HG02798 (cell line): ENCODE data around the gene PDAP1.
A peak's percentile ranks its signal among the peaks of the same experiment; 100 is the strongest.
"Not testable (repeated sequence)": the region's sequence is repeated elsewhere in the genome, so short reads cannot be mapped to it uniquely, and the experiment has no call there.

Experiments used
- ATAC-seq: cut with Tn5 transposase; IDR thresholded peaks from one replicate; pipeline ENCODE4 v1.9.1; 2021; ENCODE audit warnings: mild to moderate bottlenecking; ENCODE audit not compliant: unreplicated experiment, poor library complexity

PDAP1 gene

DNA sequence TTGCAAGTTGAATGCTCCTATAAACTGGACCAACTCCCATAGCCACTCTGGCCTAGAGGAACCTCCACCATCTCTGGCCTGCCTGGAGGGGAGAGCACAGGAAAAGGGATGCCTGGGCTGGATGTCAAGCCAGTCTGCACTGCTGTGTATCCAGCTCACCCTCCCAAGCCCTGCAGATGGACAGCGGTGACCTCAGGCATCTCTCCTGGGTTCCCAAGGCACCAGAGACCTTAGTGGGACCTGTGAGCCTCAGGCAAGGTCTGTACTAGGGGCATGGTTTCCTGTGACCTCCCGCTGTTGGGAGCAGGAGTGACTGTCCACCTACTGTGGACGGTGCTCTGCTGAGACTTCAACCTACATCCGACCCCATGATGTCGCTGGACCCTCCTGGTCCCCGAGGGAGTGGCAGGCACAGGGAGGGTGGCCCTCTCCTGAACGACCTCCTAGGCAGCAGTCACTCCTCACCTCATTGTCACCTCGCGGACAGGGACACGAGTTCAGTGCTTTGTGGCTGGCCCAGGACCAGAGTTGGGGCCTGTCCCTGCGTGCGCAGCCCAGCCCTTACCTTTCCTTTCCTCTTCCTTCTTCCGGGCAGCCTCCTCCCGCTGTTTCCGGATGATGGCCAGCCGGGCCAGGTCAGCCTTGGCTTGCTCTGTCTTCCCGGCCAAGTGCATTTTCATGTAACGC lies 11.0 kb downstream of the PDAP1 start:
- no peak for ATAC-seq

DNA sequence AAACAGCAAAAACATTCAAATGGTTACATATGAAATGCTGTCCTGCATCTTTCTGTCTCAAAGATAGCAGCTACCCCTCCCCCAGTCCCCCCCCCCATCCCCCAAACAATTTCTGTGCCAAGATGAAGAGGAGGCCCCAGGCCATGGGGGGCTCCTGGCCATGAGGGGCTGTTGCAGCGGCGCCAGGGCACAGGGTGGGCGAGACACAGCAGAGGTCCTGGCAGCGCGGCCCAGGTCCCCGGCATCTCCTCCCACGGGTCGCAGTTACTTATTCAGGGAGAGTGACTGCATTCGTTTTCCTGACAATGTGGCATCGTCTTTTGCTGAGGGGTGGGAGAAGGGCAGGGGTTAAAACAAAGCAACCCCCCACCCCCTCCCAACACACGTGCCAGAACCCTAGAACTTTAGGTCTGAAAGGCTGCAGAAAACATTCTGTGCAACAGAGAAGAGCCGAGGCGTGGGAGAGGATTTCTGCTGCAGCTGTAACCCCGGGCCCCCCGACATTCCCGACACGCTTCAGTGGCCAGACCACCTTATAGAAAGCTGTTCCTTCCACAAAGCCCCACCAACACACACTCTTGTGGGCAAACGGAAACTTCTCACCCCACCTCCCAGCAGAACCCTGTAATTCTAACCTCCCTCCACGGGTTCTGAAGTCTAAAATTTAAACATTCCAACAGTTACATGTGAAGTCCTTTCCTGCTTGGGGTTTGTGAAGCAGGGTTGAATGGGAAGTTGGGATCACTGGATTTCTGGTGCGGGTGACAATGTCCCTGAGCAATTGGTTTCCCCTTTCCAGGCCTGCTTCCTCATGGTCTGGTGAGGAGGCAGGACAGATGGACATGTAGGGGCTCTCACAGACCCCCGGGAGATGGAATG lies 11.7 kb downstream of the PDAP1 start:
- no peak for ATAC-seq

DNA sequence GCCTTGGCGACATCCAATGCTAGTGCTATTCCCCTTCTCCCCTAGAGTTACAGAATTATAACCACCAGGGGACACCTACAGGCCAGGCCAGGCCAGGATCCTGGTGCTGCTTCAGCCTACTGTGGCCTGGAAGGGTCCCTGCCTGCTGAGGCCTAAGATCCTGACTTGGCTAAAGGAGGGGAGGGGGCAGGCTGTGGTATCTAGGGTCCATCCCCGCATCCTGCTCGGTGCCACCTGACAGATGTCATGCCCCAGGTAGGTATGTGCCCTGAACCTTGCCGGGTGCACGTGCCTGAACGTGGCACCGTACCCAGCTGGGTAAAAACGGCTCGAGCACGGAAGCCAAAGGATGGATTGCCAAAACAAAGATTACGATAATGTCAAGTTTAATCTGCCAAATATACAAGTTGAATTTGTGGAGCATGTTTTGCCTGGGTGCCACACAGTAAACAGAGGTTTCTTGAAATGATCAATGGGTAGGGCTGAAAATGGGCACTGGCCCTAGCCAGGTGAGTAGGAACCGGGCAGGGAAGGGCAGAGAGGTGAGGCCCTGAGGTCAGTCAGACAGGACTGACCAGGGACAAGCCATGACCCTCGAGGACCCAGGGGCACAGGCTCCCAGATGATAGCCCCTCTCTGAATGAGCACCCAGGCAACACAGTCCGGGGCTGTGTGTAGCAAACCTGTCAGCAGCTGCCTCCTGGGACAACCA lies 12.6 kb downstream of the PDAP1 start:
- no peak for ATAC-seq

DNA sequence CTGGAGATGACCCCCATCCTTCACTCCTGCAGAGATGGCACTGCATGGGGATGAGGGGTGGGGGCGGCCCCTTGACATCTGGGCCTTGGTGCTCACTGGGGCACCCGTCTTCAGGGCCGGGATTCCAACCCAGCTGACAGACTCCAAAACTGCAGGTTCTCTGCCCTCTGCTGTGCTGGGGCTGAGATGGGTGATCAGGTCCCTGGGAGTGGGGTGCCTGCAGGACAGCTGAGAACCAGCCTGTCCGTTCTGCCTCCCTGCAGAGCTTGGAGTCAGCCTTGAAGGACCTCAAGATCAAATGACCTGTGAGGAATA lies 14.3 kb downstream of the PDAP1 start:
- ATAC-seq: no peak

DNA sequence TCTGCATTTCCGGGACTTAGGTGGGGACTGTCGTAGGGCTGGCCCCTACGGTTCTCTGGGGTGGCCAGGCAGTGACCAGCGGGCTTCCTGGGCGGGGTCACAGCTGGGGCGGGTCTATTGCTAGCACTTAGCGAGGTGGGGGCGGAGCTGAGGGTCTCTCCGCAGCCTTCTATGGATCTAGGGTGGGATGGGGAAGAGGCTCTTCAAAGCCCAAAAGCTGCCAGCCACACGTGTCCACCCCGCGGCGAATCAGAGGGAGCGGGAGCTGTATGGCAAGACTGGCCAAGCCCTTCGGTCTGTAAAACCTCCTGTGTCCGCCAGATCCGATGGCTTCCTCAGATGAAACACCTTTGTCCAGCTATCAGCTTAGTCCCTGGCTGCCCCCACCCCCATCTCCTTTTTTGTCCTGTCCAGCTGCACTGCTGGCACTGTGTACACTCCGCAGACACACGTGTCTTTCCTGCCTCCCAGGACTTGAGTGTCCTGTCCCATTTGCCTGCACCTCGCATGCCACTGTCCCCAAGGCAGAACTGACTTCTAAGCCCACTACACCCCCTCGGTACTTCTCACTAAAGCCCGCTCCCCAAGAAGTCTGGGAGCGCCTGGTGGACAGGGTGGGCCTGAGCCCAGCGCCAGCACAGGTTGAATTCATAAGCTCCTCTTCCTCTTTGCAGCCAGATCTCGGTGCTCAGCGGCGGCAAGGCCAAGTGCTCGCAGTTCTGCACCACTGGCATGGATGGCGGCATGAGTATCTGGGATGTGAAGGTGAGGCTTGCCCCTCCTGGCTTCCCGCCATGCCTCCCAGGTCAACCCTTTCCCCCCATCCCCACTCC lies 14.8 kb downstream of the PDAP1 start:
- ATAC-seq: no peak

DNA sequence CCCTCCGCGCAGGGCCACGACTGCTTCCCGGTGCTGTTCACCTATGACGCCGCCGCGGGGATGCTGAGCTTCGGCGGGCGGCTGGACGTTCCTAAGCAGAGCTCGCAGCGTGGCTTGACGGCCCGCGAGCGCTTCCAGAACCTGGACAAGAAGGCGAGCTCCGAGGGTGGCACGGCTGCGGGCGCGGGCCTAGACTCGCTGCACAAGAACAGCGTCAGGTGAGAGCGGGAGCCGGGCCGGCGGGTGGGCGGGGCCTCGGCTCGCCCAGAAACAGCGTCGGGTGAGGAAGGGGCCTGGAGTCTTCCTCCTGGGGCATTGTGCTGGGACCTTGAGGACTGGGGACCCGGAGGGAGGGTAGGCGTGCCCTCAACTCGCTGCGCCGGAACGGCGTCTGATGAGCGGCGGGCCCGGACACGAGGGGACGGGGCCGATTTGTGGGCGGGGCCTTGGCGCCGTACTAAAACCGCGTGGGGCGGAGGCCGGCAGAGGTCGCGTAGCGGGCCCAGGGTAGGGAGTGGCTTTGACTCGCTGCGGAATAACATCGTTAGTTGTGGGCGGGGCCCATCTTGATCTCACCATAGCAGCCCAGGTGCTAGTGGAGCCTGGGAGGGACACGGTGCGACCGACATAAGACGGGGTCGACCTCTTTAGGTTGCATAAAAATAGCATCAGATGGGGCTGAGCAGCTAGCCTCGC lies 15.6 kb downstream of the PDAP1 start:
- peak; percentile 72 for ATAC-seq

DNA sequence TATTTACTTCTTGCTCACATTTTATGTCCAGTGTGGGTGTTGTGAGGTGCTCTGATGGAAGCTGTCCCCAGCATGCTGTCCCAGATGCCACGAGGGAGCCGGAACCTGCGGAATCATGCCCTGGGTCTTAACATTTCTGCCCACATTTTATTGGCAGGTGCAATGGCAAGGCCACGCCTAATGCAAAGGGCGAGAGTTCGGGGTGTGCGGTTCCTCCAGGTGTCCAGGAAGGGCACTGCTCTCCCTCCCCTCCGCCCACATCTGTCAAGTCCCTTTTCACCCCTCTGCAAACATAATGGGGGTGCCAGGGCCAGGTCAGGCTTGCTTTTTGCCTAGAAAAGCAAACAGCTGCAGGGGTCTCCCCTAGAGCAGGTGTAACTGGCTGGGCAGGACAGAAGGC lies 16.4 kb downstream of the PDAP1 start:
- ATAC-seq: no peak

DNA sequence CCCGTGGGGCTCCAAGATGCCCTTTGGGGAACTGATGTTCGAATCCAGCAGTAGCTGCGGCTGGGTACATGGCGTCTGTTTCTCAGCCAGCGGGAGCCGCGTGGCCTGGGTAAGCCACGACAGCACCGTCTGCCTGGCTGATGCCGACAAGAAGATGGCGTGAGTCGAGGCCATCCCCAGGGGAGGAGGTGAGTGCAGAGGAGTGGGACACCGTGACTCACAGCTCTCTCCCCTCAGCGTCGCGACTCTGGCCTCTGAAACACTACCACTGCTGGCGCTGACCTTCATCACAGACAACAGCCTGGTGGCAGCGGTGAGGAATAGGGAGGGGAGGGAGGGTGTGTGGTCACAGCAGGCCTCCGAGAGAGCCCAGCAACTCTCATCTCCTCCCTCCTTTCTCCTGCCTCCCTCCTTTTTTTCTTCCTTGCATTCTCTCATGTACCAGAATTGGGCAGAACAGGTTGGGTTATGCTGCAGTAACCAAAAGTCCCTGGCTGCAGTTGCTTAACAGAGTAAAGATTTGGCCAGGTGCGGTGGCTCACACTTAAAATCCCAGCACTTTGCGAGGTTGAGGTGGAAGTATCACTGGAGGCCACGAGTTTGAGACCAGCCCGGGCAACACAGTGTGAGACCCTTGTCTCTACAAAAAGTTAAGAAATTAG lies 17.3 kb downstream of the PDAP1 start:
- no peak for ATAC-seq

DNA sequence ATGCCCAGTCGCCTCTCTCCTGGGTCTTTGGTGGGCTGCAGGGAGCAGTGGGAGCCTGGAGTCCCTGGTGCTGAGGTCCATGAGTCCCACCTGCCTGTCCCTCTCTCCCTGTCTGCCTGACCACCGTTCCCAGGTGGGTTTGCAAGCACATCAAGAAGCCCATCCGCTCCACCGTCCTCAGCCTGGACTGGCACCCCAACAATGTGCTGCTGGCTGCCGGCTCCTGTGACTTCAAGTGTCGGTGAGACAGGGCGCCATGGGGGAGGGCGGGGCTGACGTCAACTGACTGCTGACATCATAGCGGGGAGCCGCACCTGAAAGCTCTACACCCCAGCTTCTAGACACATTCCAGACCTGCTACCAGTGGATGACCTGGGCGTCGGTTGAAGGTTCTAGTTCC lies 18.6 kb downstream of the PDAP1 start:
- no peak for ATAC-seq

DNA sequence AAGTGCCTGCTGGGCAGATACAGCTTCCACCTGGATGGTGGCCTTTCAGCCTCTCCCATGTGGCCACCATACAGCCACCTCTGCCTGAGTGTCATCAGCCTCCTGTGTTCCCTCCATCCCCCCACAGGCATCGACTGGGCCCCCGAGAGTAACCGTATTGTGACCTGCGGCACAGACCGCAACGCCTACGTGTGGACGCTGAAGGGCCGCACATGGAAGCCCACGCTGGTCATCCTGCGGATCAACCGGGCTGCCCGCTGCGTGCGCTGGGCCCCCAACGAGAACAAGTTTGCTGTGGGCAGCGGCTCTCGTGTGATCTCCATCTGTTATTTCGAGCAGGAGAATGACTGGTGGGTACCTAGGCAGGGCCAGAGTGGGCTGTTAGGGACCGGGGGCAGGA lies 20.5 kb downstream of the PDAP1 start:
- no peak for ATAC-seq

DNA sequence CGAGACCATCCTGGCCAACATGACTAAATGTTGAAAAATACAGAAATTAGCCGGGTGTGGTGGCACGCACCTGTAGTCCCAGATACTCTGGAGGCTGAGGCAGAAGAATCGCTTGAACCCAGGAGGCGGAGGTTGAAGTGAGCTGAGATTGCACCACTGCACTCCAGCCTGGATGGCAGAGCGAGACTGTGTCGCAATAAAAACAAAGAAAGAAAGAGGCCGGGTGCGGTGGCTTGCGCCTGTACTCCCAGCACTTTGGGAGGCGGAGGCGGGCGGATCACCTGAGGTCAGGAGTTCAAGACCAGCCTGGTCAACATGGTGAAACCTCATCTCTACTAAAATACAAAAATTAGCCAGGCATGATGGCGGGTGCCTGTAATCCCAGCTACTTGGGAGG lies 21.2 kb downstream of the PDAP1 start:
- ATAC-seq: not testable (repeated sequence)

DNA sequence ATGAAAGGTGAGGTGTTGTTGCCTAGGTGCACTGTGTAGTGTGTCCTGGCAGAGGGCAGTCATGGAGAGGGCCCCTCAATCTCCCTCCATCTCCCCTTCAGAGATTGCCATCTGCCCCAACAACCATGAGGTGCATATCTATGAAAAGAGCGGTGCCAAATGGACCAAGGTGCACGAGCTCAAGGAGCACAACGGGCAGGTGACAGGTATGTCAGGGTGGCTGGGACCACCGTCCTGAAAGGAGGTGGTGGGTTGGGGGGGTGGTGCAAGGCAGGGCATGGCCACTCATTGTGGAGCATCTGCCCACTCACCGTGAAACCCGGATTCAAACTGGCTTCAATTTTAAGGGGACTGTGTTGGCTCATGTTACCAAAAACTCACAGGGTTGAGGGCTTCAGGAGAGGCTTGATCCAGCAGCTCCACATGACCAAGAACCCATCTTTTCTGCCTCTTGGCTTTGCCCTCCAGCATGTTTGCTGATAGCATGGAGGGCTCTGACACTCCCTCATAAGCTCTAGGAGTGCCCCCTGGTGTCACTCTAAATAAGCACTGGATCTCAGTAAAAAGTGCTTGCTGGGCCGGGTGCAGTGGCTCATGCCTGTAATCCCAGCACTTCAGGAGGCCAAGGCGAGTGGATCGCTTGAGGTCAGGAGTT lies 21.7 kb downstream of the PDAP1 start:
- peak; percentile 32 for ATAC-seq

DNA sequence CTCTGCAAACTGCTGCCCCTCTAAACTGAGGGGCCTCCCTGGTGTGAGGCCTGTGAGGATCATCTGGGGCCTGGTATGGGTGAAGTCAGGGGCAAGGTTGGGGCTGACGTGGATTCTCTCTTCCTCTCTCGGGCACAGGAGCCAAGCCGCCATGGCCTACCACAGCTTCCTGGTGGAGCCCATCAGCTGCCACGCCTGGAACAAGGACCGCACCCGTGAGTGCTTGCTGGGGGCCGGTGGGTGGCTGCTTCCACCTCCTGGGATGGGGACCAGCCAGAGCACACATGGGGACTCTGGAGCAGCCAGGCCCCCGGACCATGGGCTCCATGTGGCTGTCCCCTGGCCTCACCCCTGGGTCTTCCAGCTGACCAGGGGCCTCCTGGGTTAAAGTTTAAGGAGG lies 22.8 kb downstream of the PDAP1 start:
- ATAC-seq: no peak

DNA sequence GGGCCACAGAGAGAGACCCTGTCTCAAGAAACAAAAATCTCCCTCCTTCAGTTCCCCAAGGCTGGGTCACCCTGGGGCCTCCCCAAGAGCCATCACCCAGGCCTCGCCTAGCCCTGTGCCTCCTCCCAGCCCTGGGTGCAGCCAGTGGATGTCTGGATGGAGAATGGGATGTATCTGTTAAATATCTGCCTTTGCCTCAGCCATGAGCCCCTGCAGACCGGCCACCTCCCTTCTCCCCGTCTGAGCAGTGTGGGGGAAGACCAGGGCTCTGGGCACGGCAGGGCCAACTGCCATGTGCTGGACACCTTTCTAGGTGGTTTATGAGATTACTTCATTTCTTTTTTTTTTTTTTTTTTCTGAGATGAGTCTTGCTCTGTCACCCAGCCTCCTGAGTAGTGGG lies 23.9 kb downstream of the PDAP1 start:
- no peak for ATAC-seq

DNA sequence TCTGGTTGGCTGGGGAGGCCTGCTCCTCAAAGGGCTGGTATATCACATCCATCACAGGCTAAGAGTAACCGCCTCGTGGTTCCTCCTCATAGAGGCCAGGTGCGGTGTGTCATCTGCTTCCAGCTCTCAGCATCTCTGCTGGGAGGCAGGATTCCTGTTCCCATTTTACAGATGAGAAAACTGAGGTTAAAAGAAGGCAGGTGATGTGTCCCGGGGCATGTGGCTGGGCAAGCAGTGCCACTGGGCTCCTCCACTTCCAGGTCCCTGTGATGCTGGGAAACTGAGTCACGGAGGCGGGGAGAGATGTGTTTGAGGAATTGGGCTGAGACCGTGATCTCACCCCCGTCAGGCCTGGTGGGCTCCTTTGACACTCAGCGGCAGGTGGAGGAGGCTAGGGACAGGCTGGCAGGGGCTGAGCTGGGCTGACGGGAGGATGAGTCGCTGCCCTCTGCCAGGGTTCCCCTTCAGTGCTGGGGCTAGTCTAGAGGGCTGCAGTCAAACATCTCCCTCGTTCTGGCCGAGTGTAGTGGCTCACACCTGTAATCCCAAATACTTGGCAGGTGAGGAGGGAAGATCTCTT lies 24.5 kb downstream of the PDAP1 start:
- no peak for ATAC-seq

DNA sequence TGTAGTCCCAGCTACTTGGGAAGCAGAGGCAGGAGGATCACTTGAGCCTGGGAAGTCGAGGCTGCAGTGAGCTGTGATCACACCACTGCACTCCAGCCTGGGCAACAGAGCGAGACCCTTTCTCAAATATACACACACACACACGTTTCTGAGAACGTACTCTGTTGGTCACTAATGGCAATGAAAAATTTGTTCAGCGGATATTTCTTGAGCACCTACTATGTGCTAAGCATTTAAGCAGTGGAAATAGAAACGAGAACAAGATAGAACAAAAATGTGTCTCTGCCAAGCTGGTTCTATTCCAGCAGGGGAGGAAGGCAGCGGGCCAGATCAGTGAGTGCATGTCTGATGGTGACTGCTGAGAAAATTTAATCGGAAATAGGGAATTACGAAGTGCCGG lies 25.2 kb downstream of the PDAP1 start:
- ATAC-seq: no peak

DNA sequence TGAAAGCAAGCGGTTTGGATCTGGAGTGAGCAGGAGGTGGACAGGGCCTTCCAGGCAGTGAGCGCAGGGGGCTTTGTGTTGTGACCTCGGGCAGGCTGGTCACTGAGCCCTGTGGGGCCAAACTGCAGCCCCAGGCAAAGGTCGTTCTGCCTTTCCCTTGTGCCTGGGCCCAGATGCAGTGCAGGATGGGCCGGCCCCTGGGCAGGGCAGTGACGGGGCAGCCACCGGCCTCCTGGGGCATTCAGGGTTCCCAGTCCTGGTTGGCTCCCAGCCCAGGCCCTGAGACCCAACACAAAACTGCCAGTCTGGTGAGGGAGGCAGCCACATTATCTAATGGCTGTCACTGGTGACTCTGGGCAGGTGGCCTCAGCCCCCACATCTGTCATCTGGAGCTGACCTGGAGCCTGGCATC lies 26.7 kb downstream of the PDAP1 start:
- no peak for ATAC-seq

DNA sequence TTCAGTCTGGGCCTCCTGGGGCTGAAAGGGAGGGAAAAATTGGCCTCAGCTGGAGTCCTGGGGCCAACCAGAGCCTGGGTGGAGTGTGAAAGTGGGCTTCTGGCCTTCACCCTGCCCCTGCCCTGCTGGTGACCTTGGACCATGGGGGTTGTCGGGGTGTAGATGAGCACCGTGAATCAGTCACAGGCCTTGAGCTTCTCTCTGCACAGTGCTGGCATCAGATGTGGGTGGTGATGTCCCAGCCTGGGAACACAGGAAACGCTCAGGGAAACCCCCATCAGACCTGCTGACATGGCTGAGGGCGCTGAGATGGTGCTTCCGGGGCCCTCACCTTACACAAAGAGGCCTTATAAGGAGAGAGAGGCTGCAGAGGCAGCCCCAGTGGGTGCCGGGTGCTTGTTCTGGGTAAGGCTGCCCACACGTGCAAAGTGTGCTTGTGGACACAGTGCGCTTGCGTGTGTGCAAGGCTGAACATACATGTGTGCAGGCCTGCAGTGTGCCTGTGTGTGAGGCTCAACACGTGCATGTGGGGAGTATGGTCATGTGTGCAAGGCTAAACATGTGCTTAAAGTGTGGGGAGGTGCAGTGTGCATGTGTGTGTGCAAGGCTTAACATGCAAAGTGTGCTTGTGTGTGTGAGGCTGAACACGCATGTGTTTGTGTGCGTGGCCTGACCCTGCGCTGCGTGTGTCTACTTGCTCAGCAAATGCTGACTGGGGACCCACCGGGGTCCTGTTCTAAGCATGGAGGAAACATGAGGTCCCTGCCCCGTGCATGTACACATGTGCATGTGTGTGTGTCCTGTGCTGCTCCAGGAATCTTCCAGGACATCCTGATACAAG lies 27.4 kb downstream of the PDAP1 start:
- ATAC-seq: peak; percentile 82
